Effector CD4-positive, alpha-beta T cell (primary cell): ENCODE results near the gene PARP8.
"Not testable (repeated sequence)": the region's sequence is repeated elsewhere in the genome, so short reads cannot be mapped to it uniquely, and the experiment has no call there.

Source experiments
- DNase-seq: peaks from one replicate; pipeline ENCODE4 v3.0.0-alpha.2; 2020

Gene PARP8

DNA sequence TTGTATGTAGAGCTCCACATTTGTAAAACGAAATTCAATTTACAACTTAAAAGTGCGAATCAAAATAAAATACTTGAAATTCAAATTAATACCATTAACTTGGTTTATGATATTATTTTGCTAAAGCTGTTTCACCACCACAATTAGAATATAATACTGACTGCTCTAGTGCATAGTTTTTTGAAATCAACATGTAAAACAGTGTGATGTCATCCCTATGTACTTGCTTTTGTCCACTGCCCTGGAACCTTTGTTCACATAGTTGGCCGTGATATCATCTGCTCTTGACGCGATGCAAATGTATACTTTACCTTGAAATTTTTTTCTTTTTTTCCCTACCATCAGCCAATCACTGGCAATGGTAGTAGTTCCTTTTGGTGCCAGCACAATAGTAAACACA lies 125.4 kb downstream of the PARP8 start:
- DNase-seq, result no peak

DNA sequence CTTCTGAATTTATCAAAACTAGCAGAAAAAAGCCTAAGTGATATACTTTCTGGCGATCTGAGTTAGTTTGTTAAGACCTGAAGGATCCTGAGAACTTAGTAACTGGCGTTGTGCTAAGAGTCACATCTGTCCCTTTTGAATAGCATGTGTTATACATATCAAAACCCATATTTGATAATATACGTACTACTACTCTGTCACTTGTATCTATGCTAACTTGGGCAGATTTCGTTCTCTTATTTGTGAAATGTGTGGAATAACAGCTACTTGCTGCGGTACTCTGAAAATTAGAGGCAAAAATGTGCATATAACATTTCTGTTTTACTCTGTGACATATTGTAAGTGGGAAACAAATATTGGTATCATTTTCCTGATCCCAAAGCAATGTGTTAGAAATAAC lies 126.4 kb downstream of the PARP8 start:
- DNase-seq, result no peak

DNA sequence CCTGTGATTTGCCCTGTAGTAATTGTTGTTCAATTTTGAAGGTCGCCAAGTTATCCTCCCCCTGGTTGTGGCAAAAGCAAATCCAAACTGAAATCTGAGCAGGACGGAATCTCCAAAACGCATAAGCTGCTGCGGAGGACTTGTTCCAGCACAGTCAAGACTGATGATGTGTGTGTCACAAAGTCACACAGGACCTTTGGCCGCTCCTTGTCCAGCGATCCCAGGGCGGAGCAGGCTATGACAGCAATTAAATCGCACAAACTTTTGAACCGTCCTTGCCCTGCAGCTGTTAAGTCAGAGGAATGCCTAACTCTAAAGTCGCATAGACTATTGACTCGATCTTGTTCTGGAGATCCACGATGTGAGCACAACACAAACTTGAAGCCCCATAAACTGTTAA lies 128.4 kb downstream of the PARP8 start:
- DNase-seq, result no peak

DNA sequence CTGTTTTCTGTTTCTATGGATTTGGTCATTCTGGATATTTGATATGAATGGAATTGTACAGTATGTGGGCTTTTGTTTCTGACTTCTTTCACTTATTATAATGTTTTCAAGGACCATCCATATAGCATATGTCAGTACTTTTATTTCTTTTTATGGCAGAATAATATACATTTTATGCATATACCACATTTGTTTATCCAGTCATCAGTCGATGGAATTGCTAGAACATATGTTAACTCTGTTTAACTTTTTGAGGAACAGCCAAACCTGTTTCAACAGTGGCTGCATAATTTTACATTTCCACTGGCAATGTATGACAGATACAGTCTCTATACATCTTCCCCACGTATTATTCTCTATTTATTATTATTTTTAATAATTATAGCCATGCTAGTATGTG lies 131.6 kb downstream of the PARP8 start:
- DNase-seq, result no peak

DNA sequence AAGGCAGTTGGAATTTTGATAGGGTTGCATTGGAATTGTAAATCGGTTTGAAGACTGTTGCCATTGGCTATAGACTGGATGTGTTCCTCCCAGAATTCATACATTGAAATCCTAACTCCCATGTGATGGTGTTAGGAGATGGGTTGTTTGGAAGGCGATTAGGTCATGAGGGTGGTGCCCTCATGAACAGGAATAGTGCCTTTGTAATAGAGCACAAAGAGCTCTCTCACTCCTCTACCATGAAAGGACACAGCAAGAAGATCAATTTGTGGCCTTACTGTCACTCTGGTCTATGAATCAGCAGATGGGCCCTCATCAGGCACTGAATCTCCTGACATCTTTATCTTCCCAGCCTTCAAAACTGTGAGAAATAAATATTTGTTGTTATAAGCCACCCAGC lies 133.2 kb downstream of the PARP8 start:
- DNase-seq, result no peak

DNA sequence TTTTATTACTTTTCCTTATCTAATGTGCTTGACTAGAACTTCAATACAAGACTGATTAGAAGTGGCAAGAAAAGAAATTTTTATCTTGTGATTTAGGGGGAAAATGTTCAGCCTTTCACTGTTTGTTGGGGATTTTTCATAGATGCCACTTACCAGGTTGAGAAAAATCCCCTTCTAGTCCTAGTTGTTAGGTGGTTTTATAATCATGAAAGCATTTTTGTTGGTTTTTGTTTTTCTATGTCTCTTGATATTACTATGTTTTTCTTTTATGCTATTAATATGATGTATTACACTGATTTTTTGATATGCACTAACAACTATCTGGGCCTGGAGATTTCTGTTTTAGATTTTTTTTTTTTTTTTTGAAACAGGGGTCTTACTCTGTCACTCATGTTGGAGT lies 134.0 kb downstream of the PARP8 start:
- no peak for DNase-seq

DNA sequence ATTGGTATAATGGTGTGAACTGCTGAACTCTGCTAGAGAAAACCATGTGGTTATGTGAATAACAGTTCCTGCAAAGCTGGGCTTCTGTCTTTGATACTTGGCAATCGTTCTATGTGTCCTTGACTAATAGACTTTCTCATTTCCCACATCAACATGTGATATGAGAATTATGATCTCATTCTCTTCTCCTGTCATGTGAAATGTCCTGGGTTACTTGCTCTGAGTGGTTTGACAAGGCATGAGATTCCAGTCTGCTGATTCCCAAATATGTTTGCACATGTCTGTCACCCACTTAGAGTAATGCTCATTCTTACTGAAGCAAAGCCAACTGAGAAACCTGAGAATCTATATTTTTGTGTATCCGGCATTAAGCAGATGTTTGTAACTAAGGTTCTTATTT lies 141.2 kb downstream of the PARP8 start:
- no peak for DNase-seq

DNA sequence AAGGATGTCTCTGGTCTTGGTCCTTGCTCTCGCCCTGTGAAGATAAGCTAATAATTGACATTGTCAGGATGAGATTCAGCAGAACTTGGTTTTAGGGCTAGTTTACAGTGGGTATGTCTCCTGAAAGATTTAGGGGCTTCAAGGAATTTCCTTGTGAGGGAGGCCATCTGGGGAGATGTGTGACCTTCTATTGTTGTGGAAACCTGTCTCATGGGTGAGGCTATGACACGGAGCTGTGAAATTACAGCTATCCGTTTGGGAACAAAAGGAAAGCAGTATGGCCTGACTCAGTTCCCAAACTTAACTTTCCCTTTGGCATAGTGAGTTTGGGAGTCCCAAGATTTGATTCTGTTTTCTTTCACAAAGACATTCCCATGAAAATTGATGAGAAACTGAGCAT lies 142.0 kb downstream of the PARP8 start:
- no peak for DNase-seq

DNA sequence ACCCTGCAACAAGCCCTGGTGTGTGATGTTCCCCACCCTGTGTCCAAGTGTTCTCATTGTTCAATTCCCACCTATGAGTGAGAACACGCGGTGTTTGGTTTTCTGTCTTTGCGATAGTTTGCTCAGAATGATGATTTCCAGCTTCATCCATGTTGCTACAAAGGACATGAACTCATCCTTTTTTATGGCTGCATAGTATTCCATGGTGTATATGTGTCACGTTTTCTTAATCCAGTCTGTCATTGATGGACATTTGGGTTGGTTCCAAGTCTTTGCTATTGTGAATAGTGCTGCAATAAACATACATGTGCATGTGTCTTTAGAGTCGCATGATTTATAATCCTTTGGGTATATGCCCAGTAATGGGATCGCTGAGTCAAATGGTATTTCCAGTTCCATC lies 145.3 kb downstream of the PARP8 start:
- DNase-seq, result not testable (repeated sequence)

DNA sequence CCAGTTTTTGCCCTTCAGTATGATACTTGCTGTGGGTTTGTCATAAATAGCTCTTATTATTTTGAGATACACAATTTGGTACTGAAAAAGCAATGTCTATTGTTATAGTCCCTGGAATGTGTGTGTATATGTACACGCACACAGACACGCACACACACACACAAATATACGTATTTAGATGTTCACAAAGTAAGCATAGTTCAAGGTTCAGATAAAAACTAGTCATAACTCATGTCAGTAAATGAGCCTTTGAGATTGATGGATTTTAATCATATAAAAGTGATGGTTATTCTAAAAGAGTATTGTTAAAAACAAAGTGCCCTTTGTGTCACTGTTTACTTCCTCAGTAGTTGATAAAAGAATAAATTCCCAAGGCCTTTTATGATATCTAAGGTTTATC lies 147.3 kb downstream of the PARP8 start:
- no peak for DNase-seq

DNA sequence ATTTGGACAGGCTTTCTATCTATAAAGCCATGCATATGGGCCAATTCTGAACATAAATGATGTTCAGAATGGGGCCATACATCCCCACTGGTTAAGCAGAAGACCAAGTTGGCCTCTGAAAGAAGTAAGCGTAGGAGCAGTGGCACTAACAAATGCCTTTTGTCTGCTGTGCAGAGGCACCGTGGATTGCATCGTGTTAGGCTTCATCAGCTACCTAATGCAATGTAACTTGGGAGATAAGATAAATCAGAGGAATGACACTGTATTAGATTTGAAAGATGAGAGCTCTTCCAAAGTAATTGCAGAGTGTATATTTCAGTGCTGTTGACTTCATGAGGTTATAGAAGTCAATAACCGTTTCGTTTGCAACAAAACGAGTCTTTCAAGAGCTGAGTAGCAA lies 148.1 kb downstream of the PARP8 start:
- no peak for DNase-seq

DNA sequence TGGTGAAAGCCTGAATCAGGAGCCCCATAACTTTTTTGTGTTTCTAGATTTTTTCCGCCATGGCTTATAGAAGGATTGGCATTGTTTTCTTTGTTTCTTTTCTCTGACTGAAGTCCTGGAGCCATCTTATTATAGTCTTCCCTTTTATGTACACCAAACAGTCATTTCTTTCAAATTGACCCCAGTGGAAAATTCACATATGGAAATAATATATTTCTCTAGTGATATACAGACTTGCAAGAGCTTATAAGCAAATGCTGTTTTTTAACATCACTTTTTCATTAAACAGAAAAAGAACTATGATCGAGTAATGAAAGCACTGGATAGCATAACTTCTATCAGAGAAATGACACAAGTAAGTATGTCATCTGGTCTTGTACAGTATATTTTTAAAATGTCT lies 155.6 kb downstream of the PARP8 start:
- no peak for DNase-seq

DNA sequence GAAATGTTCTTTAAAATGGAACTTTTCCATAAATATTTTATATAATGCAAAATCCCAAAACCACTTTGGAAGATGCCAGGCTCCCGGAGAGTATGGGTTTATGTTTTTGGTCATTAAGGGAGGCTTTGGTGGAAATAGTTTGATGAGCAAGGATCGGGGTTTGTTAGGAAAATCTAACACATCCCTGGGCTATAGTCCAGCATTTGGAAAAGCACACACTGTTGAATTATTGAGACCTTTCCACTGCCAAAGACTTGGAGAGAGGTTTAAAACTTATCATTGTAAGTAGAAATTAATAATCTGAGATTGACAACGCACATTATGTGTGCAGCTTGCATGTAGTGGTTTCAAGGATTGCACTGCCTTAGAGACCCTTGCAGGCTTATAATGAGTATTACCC lies 156.3 kb downstream of the PARP8 start:
- DNase-seq, result no peak

DNA sequence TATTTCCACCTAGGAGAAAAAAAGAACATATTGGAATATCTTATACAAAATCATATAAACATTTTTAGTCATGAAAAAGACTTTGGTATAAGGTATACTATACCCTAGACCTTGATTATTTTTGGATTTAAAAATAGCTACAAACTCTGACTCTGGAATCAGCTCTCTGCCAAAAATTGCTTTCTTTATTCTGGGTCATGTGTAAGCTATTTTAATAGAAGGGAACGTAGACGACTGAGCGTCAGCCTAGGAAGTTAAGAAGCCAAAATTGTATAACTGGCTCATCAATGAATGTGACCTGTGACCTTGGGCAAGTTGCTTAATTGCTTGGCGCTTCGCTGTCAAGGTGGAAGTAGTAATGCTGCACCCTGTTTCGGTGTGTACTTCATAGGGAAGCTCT lies 157.1 kb downstream of the PARP8 start:
- no peak for DNase-seq

DNA sequence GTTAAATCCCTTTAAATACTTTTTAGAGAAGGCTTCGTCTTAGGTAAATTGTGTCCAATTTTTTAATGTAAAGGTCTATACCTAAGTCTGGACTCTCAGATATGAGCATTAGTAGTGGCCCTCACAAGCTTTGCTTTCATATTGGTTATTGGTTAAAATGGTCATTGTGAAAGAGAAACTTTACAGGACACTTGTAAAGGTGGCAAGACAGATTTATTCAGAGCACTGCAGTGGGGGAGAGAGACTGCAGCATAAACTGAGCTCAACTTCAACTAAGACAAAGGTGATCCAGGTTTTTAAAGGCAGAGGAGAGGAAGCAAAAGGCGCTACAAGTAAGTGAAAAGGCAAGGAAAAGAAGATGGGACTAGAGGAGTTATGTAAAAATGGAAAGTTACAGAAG lies 157.7 kb downstream of the PARP8 start:
- no peak for DNase-seq

DNA sequence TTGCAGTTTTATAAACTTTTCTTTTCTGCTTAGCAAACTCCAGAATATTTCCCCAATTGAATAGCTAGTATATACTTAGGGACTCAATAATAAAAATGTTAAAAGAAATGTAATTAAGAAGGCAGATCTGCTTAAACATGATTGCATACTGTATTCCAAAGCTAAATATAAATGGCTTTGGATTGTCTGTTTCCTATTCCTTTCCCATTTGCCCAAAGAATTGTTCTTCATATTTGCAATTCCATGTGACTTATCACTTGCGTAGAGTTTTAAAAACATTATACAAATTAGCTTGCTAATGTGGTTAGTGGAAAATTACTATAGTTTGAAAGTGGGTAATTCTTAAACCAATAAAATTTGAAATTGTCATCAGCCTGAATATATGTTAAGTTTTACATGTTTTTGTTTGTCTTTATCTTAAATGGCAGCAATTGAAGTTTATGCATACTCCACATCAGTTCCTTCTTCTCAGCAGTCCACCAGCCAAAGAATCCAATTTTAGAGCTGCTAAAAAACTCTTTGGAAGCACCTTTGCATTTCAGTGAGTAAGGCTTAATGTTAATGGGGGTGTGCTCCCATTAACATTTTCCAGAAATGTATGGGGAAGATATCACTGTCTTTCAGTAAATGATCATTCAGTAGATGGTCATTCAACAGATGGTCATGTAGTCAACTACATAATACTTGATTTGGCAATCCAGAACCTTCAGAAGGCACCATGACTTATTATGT lies 161.2 kb downstream of the PARP8 start:
- DNase-seq, result no peak

DNA sequence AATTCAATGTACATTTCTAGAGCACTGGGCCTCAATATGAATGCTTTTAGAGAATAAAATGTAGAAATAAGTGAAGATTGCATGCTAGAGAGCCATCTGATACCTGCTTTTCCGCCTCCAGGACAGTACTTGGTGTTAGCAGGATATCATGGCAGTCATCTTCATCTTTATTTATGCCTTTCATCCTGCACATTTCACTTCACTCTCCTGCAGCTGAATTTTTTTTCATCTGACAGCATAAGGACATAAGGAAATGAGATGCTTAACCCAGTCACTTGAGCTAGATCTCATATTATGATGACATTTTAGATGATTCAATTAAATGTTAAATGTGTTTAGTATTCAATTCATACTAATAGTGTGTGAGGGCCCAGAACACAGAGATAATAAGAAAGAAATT lies 162.6 kb downstream of the PARP8 start:
- no peak for DNase-seq

DNA sequence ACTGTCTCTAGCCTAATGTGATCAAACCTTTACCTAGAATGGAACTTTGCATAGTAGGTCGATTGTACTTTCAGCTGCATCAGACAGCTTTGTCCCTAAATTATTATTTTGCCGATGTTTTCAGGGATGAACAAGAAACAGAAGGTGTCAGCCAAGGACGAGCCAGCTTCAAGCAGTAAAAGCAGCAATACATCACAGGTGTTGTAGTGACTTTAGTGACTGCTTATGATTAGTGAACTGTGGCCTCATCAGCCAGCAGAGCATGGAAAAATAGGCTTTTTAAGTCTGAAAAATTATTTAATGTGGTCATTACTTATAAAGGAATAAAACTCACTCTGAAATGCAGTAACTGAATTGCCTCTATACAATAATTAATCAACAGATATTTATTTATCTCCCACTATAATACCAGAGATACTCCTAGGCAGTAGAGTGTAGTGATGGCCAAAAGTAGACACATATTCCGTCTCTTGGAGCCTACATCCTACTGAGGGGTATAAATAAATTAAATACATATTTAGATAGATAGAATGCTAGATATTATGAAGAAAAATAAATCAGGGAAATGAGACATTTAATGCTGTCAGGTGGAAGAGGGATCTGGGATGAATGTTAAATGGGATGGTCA lies 166.3 kb downstream of the PARP8 start:
- no peak for DNase-seq

DNA sequence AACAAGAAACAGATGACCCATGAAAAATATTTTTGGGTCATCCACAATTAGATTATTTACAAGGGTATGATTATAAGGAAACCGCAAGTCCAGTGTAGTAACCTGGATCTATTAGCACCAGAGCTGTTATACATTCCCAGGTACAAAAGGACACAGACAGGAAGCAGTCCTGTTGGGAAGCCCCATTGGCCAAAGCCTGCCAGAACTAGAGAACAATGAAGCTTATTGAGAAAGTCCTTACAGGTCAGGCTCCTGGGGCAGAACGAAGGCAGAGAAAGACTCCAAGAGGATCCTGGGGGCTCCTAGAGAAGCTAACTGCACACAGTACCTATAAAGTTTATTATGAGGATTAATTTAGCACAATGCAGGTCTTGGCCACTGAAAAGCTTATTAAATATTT lies 169.9 kb downstream of the PARP8 start:
- no peak for DNase-seq

DNA sequence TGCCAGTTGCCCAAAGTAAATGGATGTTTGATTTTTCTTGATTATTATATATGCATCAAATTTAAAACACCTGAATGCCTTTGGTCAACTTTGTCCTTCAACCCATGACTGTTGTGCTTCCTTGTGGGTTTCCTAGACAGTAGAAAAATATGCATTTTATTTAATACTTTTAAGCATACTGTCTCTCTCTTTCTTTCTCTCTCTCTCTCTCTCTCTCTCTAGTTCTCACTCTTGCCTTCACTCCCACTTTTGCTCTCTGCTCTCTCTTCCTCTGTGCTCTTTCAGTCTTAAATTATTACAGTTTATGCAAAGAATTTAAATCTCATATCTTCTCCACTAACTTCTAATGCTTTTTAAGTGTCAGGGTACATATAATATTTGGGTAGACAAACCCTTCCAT lies 173.0 kb downstream of the PARP8 start:
- no peak for DNase-seq

DNA sequence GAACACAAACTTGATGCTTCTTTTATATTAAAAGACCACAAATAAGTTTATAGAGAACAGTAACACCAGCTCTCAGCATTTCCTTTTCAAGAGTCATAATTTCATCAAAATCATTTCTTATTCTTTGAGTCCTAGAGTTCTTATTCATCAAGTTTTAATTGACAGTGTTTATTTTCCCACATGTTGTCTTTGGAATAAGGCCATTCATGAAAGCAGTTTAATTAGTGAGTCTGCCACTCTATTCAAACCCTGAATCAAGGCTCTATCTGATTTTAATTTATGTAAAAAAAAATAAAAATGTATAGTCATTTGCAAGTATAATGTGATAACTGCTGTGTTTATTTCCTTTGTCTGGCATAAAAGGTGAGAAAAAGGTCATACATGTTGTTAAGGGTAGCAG lies 176.7 kb downstream of the PARP8 start:
- no peak for DNase-seq

DNA sequence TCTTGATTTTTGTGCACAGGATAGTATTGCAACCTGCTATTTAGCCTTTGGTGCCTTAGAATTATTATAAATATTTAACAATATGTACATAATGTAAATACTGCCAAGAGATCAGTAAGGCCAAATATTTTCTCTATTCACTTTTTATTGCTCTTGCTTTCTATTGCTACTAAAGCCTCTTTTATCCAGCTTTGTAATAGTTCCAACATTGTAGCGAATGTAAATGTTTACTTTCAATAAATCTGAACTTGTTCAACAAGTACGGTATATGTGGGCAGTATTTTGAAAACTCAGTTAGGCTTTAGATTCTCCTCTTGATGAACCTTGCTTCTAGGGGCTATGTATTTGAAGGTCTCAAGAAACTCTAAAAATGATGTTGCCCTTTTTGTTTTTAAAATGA lies 179.8 kb downstream of the PARP8 start:
- DNase-seq, result no peak

DNA sequence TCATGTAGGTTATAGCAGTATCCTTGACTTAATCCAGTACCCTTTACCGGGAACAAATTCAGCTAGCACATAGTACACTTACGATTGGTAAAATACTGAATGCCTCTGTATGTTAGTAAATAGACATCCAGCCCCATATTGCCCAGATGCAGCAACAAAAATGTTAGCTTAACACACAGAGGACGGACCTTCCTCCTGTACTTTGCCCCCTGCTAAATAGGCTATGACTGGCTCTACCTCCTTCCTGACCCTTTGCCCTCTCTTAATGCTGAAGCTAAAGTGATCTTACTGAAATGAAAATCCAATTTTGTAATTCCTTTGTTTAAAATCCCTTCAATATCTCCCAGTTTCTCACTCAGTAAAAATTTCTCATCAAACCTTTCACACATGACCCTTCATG lies 183.1 kb downstream of the PARP8 start:
- DNase-seq, result no peak

DNA sequence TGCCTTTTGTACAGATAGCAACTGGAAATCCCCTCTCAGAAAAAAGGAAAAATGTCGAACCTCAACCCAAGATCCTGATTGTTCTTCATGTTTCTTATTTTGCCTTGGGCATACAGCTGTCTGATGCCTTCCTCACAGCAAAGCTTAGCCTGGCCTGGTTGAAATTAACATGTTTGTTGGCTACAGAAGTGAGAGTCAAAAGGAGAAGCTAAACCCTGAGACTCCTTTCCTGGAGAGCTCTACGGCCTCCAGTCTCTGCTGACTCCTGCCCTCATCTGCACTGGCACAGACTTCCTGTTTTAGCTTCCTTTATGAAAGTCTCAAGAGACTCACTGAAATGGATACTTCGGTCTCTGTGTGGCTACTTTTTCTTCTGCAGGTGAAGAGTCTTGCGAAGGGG lies 186.7 kb downstream of the PARP8 start:
- DNase-seq, result no peak

DNA sequence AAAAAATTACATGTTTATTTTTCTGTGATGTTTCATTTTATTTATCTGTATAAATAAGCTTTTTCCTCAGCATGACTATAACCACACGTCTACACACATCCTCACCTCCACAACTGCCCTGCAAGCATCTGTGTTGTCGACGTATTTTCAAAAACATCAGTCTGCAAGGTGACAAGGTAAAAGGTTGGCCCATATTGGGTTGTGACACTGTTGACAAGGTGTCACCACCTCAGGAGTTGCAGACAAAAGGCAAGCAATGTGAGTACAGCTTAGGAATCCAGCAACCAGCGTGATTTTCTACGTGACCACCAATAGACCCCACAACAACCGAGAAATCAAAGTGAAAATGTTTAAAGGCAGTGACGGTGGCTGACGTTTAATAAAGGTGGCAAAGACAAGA lies 187.6 kb downstream of the PARP8 start:
- no peak for DNase-seq
